Measurements from ENCODE around the gene RPL10L. TPM values are rescaled to one million over a fixed set of nuclear protein-coding genes. Genes with fewer than 3 reads are reported as not detected.

RPL10L gene
- not detected in 2 replicates for total RNA-seq (2014; rRNA removed; shearing (Covaris generic))

- no peak for DNase-seq (ENCODE audit: low spot score)
These were observed at the start of gene RPL10L for GRCh38 chr14:46651526-46652144. Gene RPL10L (minus strand): TSS chr14:46651781. CDS start chr14:46651736, 45 bp downstream.

- DNase-seq (ENCODE audit: low spot score), result no peak
These were observed 40.2 kb upstream of the RPL10L start for GRCh38 chr14:46691819-46692218.

GRCh38 chr14:46686652-46687051 lies 35.1 kb upstream of the RPL10L start:
- no peak for DNase-seq (ENCODE audit: low spot score)

GRCh38 chr14:46672128-46672527 lies 20.5 kb upstream of the RPL10L start:
- DNase-seq (ENCODE audit: low spot score), result no peak

GRCh38 chr14:46663382-46663781 lies 11.8 kb upstream of the RPL10L start:
- DNase-seq (ENCODE audit: low spot score), result no peak

- peak; percentile 0 for DNase-seq (ENCODE audit: low spot score)
These were observed 10.1 kb upstream of the RPL10L start for GRCh38 chr14:46661728-46662127.

- no peak for DNase-seq (ENCODE audit: low spot score)
These were observed 1.6 kb upstream of the RPL10L start for GRCh38 chr14:46653031-46653755.

- DNase-seq (ENCODE audit: low spot score), result no peak
These were observed 4.8 kb downstream of the RPL10L start for GRCh38 chr14:46646796-46647195.

- no peak for DNase-seq (ENCODE audit: low spot score)
These were observed 24.7 kb downstream of the RPL10L start for GRCh38 chr14:46626876-46627275.
